GM19023 (cell line): ENCODE measurements around the gene CLEC2D.
"Not testable (repeated sequence)": the region's sequence is repeated elsewhere in the genome, so short reads cannot be mapped to it uniquely, and the experiment has no call there.

Source experiments
- ATAC-seq: cut with Tn5 transposase; IDR thresholded peaks from one replicate; pipeline ENCODE4 v1.9.1; 2021; ENCODE audit warnings: mild to moderate bottlenecking, moderate library complexity; ENCODE audit not compliant: unreplicated experiment

CLEC2D gene

GRCh38 chr12:9669534-9669933 is at the start of gene CLEC2D:
TSS of gene CLEC2D (plus strand) at chr12:9669713. CDS start at chr12:9669735, 22 bp downstream.
- ATAC-seq, result peak; percentile 31

GRCh38 chr12:9625019-9625418 is 44.5 kb upstream of the CLEC2D start:
- ATAC-seq, result no peak

- no peak for ATAC-seq
Observed at GRCh38 chr12:9626291-9626690, 43.2 kb upstream of the CLEC2D start.

GRCh38 chr12:9626821-9627220 is 42.7 kb upstream of the CLEC2D start:
- no peak for ATAC-seq

- ATAC-seq, result no peak
Observed at GRCh38 chr12:9632766-9633165, 36.7 kb upstream of the CLEC2D start.

- no peak for ATAC-seq
Observed at GRCh38 chr12:9634177-9634803, 35.2 kb upstream of the CLEC2D start.

- no peak for ATAC-seq
Observed at GRCh38 chr12:9634969-9635754, 34.4 kb upstream of the CLEC2D start.

DNA sequence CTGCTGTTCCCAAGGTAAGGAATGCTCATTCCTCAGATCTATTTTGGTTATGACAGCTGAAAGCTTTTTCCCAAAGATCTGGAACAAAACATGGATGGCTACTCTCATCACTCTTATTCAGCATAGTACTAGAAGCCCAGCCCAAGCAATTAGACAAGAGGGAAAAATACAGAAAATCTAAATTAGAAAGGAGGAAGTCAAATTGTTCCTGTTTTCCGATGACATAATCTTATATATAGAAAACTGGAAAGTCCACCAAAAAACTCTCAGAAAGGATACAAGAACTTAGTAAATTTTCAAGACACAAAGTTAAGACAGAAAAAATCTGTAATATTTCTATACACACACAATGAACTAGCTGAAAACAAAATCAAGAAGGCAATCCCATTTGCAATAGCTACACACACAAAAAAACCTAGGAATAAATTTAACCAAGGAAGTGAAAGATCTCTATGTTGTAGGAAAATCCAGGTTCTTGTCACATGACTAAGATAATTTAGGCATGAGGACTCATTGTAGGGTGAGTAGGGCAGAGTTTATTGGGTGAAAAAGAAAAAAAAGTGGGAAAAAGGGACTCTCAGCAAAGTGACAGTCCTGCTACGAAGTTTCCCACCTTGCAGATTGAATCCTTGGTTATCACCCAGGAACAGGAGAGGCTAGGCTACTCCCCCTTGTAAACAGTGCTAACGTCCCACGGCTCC is 33.2 kb upstream of the CLEC2D start:
- no peak for ATAC-seq

DNA sequence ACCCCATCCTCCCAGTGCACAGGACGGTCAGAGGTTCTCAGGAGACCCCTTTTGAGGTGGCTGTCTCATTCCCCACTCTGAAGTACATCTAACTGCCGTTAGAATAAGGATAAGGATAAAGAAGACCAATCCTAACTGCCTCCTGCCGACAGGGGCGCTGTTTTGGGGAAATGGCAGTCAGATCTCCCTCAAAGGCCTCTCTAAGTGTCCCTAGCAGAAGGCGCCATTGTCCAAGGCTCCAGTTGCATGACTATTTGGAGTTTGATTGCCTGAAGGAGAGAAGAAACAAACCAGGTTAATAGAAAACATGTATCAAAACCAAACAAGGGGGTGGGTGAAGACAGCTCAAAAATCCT is 32.7 kb upstream of the CLEC2D start:
- no peak for ATAC-seq

GRCh38 chr12:9640024-9640423 is 29.5 kb upstream of the CLEC2D start:
- ATAC-seq, result no peak

DNA sequence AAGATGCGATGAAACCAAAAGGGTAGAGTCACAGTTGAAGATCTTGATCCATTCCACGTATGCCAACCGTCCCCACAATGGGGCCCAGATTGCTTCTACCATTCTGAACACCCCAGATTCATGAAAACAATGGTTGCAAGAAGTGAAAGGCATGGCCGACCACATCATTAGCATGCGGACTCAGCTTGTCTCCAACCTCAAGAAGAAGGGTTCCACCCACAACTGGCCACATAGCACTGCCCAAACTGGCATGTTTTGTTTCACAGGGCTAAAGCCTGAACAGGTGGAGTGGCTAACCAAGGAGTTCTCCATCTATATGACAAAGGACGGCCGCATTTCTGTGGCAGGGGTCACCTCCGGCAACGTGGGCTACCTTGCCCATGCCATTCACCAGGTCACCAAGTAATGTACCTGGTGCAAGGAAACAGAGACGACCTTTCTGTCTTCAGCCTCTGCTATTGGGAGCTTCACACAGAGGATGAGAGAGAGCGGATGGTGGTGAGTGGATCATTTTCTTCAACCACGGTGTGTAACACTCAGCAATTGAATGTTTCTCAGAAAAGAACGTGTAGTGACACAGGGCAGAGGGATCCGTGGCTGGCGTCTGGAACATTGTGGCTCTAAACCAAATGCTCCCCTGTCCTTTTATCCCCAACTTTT is 26.8 kb upstream of the CLEC2D start:
- ATAC-seq, result no peak

GRCh38 chr12:9643266-9643660 is 26.2 kb upstream of the CLEC2D start:
- no peak for ATAC-seq

GRCh38 chr12:9644985-9645551 is 24.4 kb upstream of the CLEC2D start:
- not testable (repeated sequence) for ATAC-seq

- peak; percentile 3 for ATAC-seq
Observed at GRCh38 chr12:9646794-9647781, 22.4 kb upstream of the CLEC2D start.

GRCh38 chr12:9647825-9648700 is 21.4 kb upstream of the CLEC2D start:
- peak; percentile 78 for ATAC-seq

- ATAC-seq, result no peak
Observed at GRCh38 chr12:9648701-9649531, 20.6 kb upstream of the CLEC2D start.

- ATAC-seq, result no peak
Observed at GRCh38 chr12:9649532-9649940, 20.0 kb upstream of the CLEC2D start.

GRCh38 chr12:9650151-9650576 is 19.3 kb upstream of the CLEC2D start:
- ATAC-seq, result no peak
